HG03095 (cell line): Measurements from ENCODE around the gene SEPSECS.

ENCODE experiments used
- ATAC-seq: cut with Tn5 transposase; IDR thresholded peaks from one replicate; pipeline ENCODE4 v1.9.1; 2021; ENCODE audit warnings: moderate library complexity; ENCODE audit not compliant: unreplicated experiment

Gene SEPSECS

DNA sequence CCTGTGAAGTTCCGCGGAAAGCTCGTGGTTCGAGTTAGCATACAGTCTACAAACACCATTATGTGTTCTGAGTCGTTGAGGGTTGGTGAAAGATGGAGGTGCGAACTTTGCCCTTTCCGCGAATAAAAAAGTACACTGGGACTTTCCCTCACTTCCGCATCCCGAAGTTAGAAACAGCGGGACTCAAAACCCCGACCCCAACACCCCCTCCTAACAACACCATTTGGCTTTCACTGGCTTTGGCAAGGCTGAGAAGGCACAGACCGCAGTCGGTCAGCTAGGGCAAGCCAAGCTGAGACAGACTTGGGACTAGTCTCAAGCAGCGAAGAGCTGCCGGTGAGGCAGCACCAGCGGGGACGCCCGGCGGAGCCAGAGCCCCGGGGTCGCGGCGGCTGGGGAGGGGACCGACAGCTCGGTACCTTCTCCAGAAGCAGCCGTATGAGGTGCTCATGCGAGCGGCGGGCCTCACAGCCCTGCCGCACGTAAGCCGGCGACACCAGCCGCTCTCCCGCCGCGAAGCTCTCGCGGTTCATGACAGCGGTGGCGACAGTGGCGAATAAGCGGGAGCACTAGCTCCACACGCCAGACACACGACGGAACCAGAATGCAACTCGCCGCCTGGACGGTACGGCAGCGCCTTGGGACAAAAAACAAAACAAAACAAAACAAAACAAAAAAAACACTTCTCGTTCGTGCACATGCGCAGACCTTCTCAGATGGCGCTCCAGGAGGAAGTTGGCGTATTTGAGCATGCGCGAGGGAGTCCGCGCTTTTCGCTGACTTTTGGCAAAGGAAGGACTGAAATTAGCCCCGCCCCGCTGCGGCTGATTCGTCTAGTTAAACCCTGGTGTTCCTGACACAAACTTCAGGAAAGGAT, at the start of gene SEPSECS:
Gene SEPSECS, minus strand, starts transcription at position 613 of the 877 bp plus-strand sequence. Its CDS starts 80 bp downstream, at position 533.
- peak; percentile 84 for ATAC-seq

DNA sequence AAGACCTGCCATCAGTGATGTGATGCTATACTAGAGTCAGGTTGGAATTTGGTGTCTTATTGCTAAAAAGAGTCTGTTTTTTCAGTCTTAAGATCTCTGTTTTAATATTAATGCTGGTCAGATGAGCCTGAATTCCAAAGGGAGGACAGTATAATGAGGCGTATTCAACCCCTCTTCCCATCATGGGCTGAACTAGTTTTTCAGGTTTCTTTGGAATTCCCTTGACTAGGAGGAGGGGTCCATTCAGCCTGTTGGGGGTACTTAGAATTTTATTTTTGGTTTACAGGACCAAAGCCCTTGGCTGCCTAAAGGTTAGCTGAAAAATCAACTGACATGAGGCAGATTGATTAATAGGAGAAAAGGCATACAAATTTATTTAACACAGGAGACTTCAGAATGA, 49.5 kb upstream of the SEPSECS start:
- no peak for ATAC-seq

DNA sequence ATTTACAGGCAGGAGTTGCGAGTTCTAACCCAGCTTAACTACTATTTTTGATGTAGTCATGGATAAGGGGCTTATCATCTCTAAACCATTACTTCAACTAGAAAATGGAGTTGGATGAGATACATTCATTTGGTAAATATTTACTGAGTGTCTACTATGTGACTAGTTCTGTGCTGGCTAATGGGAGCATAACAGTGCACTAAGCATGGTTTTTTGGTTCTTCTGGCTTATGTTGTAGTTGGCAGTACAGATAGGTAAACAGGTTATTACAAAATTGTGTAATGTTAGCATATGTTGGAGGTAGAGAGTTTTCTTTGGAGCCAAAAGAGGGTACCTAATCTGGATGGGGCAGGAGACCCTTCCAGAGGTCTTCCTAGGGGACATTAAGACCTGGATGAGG, 47.7 kb upstream of the SEPSECS start:
- ATAC-seq: no peak

DNA sequence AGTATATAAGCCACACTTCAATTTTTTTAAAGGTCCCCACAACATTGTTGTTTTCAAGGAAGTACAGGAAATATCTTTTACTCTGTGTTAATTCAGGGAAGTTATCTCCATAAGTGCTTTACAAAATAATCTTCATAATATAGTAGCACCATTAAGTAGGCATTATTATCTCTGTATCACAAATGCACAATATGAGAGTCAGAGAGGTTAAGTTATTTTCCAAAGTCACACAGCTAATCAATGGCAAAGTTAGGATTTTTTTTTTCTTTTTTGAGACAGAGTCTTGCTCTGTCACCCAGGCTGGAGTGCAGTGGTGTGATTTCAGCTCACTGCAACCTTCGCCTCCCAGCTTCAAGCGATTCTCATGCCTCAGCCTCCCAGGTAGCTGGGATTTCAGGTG, 38.5 kb upstream of the SEPSECS start:
- ATAC-seq: no peak

DNA sequence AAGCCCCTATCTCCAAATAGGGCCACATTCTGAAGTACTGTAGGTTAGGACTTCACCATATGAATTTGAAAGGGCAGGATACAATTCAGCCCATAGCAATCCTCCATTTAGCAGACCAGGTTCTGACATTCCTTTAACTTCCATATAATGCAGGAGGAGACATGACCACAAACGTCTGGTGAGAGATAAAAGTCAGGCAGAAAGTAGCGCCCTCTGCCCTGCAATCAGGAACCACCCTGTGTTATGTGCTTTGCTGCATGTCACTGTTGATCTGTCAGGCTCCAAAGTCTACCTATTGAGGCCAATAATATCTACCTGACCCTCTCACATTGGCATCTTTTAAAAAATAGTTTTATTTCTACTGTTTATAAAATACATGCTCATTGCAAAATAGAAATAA, 30.2 kb upstream of the SEPSECS start:
- ATAC-seq: no peak

DNA sequence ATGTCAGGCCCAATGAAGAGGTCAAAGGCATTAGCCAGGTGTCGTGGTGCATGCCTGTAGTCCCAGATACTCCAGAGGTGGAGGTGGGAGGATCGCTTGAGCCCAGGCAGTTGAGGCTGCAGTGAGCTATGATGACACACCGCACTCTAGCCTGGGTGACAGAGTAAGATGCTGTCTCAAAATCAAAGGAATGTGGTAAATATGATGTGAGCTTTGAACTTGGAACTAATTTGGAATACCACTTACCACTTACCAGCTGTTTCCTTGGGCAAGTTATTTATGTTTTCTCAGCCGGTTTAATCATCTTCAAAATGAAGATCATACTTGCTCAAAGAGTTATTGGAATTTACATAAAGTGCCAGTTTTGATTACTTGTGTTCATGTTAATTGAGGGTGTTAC, 23.8 kb upstream of the SEPSECS start:
- no peak for ATAC-seq

DNA sequence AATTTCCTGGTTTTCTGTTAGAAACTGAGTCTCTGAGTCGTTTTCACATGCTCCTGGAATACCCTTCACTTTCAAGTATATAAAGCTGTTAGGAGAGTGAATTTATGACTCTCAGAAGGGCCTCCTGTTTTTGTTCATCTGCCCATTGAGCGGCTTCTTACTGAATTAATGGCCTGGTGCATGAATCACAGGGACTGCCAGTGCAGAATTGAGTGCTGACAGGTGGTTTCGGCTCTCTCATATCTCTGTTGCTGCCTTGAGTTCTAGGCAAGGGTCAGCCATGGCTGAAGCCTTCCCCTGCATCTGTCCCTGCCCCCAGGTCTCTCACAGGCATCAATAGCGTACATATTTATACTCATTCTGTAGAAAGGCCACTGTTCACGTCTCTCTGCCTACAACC, 22.7 kb upstream of the SEPSECS start:
- ATAC-seq: no peak

DNA sequence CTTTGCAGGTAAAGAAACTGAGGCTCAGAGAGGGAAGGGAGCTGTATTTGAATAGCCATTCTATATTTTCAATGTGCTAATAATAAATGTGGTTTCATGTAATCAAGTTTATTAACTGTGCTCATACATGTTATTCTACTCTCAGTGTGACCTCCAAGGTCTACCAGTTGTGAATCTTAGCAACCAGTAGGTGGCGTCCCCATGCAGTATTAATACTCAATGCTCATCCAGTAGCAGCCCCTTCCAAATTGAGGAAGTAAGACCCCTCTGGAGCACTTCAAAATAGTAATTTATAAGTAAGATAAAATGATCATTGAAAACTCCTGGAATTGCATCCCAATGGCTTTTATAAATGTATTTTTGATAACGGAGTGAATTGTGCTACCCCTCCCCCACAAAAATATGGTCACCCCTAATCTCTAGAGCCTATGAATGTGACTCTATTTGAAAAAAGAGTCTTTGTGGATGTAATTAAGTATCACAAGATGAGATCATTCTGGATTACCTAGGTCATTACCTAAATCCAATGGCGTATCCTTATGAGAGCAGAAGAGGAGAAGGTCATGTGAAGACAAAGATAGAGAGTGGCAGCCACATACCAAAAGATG, 20.4 kb upstream of the SEPSECS start:
- peak; percentile 85 for ATAC-seq

DNA sequence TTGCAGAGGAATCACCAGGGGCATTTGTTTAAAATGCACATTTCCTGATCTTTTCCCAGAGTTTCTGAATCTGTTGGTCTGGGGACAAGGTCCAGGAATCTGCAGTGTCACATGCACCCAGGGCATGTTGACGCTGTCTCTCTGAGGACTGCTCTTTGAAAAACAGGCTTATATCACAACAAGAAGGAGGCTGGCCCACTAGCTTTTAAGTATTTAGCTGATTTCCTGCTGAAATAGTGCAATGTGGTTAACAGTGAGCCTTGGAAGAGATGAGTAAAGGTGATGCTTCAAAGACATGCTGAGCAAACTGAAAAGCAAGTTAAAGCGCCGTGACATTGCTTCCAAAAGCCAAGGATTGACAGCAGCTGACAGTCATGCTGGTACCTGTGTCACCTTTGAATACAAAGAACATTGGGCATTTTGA, 18.6 kb upstream of the SEPSECS start:
- no peak for ATAC-seq

DNA sequence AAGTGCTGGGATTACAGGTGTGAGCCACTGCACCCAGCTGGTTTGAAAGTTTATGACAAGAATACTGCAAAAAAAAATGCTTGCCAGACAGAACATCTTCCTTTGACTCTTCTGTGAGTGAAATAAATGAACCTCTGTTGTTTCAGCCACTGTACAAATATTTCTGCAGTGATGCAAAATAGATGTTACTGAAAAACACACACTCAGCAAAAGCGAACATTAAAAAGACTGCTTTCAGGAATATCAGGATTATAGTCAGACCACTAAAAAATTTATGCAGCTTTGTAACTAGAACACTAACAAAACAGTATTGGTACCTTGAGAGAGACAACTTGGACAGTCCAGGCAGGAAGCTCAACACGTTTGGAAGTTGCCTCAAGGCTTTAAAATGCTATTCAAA, 16.9 kb upstream of the SEPSECS start:
- ATAC-seq: no peak

DNA sequence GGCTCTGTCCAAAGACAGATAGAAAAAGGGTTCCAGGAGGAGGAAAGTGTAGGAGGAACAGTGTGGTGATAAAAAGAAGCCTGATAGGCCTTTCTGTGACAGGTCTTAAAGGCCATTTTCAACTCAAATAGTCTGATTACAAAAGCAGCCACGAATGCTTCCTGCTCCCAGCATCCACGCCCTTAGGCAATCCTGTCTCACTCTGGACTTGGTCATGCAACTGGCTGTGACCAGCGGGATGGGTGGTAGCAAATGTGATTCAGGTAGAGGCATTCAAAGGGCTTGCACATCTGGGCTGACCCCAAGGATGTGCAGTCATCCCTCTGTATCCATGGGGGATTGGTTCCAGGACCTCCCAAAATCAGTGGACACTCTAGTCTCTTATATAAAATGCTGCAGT, 14.4 kb upstream of the SEPSECS start:
- ATAC-seq: no peak

DNA sequence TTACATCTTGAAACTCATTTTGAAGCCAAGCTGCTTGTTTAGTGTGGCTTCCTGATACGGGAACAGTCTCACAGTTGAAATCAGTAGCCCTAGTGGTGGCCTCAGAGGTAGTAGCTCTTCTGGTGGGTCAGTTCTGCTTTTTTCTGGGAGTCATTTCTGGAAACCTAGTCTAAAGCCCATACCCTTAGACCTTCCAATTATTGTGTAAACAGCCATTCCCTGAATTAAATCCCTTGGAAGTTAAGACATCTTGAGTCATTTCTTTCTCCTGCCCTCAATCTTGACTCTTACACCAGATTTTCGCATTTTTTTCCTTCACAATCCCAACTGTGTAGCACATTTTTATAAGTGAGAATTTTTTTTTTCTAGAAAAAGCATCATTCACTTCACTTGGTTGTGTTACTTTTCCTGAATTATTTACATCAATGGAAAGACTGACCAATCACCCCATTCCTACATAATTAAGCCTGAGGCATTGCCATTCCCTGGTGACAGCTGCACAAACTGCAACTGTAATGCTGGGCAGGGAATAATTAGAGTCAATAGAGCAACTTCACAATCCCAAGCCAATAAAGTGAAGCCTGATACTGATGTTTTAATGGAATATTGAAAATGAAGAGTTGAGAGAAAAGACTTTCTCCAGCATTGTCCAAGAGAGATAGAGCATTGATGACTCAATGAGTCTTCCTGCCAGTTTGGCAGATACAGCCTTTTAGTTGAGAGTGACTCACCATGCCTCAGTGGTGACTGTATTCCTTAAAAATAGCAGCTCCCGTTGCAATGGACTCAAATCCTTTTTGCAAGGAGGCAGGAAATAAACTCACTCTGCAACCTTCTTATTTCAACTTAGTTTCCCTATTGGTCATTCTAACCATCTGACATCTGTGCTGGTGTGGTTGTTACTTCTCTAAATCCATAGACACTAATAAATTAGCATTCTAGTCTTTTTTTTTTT, 13.0 kb upstream of the SEPSECS start:
- ATAC-seq: peak; percentile 89

DNA sequence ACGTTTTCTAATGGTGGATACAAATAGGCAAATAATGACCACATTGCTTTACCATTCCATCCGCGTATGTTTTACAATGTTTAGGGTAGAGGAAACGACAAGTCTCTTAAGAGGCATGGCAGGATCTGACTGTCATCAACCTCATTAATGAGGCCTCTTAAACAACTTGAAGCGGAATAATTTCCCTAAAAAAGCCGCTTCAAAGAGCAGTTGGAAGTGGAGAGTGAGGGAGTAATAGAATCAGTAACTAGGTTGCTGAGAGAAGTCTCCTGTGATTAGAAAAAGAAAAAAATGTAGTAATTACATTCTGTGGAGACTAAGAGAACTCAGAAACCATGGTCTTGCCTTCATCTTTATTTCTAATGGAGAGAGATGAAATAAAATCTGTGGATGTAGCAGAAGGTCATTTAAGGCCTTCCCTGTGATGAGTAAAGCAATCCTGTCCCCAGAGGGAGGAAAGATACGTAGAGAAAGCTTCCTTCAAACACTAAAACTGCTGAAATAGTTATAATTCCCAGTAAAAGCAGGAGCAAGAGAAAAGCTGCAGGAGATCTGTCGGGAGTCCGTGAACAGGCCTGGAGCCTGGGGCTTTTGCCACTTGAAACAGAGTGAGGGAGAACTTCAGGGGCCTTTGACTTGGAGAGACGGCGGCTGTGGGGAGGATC, 11.1 kb upstream of the SEPSECS start:
- no peak for ATAC-seq

DNA sequence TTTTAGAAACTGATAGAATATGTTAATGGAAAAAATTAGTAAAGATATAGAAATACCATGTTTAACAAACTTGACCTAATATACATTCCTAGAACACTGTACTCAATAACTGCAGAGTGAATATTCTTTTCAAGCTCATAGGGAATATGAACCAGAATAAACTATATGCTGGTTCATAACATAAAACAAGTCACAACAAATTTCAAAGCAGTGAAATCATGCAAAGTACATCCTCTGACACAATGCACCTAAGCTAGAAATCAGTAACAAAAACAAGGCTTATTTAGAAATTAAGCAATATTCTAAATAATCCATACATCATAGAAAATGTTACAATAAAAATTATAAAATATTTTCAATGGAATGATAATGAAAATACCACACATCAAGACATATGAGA, 9.2 kb upstream of the SEPSECS start:
- ATAC-seq: no peak

DNA sequence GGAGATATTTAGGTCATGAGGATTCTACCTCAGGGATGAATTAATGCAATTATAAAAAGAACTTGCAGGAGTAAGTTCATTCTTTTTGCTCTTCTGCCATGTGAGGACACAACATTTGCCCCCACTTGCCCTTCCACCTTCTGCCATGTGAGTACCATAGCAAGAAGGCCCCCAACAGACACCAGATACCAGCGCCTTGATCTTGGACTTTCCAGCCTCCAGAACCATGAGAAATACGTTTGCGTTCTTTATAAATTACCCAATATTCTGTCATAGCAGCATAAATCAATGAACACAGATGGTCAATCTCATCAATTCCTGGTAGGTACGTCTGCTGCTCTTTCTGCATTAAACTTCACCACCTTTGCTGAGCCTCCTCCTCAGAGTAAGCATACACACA, 5.7 kb upstream of the SEPSECS start:
- no peak for ATAC-seq

DNA sequence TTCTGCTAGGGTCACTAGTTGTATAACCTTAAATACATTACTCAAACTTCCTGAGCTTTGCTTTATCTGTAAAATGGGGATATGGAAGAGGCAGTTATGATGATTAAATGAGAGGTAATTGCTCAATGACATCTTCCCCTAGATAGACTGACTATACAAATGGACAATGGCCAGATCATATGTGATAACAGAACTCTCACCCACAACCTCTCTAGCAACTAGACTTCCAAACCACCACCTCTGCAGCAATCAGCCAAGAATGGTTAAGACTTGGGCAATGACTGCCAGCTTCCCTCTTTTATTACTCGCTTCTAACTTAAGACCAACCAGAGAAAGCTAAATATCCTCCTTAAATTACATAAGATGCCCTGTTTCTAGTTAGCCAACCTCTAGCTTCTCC, 2.9 kb upstream of the SEPSECS start:
- no peak for ATAC-seq

DNA sequence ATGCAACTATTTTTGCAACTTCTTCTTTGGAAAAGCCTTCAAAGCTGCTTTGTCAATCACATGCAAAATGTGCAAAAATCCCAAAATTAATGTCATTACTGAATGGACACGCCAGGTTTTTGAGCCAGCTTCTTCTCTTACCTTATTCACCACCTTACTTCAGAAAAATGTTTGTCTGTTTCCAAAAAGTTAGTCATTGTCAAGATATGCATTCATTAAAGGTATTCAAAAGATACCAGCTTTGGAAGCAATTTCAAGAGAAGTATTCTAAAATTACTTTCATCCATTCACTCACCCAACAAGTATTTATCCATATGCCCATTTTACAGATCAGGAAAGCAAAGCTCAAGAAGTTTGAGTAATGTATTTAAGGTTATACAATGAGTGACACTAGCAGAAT, 2.3 kb upstream of the SEPSECS start:
- ATAC-seq: no peak

DNA sequence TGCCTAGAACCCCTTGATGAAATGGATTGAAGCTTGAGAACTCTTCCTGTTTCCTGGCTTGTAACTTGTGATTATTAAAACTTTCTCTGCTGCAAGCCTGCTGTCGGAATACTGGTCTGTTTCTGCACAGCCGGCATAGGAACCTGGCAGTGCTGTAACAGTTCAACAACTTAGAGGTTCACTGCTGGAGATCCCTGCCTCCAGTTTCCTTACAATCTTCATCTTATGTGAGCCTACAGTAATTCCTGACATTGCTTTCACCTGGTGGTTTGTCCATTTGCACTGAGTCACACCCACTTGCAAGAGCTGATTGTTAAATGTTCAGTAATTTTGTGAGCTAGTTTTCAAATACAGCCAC, 1.3 kb upstream of the SEPSECS start:
- ATAC-seq: no peak

DNA sequence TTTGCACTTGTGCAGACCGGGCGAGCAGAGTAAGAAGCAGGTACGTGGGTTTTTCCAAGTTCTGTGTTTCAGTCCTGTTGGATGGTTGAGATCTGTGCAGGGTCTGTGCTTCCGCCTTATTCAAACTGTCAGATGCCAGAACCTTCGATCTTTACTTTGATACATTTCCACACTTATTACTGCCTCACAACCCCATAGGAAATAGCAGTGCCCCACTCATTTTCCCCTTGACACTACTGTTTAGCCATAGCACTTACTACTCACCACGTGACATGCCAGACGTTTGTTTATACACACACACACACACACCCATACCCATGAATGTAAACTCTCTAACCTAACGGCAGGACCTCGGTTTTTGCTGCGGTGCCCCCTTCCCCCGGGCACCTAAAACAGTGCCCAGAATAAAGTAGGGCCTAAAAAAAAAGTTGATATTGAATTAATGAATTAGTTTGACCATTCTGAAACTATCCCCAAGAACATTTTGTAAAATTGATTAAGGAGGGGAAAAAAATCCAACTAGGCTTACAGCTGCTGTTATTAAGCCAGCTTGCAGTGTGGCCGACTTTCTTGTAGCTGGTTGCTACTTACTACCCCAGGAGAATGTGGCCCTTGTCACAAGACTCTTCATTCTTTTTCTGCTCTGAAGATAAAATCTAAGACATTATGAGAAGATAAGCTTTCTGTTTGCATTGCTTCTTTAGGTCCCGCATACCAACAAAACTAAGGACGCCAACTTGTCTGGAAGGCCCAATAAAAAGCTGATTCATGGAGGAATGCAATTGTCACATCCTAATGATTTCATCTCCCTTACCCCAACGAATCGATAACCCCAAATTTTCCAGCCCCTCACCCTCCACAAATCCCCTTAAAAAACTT, 704 bp upstream of the SEPSECS start:
- ATAC-seq: peak; percentile 25

DNA sequence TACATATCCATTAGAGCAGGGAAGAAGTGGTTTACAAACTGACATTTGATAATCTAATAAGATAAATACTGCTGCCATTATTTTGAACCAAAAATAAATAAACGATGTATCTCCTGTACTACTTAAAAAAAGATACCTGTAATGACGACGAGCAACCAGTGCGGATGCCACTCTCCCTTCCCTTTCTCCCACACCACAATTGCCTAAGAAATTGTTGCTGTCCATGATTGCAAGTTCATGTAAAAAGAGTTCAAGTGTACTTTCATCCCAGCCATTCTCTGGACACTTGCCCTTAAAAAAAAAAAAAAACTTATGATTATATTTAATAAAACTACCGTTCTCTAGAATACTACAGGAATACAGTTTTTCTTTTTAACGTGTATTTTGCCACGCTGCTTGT, 1.4 kb downstream of the SEPSECS start:
- ATAC-seq: no peak
